HepG2 (cell line): ENCODE results near the gene MGAT1. TPM values are rescaled to one million over a fixed set of nuclear protein-coding genes. Genes with fewer than 3 reads are reported as not detected.
A peak's percentile ranks its signal among the peaks of the same experiment; 100 is the strongest.

Experiments used
- AGO2 ChIP-seq: fragments of 200-400 bp; formaldehyde crosslinking; optimal IDR thresholded peaks from 2 replicates; pipeline ENCODE3; 2017; ENCODE audit warnings: mild to moderate bottlenecking, low read depth, low read length, moderate library complexity
- ASH2L ChIP-seq: fragments of 300-600, 200-600 bp; sonication (generic); IDR thresholded peaks from 2 replicates; pipeline ENCODE4 v1.7.0; 2017; ENCODE audit warnings: low read depth, mild to moderate bottlenecking, moderate library complexity, mixed read lengths, low read length; ENCODE audit not compliant: insufficient read length
- SAP130 ChIP-seq: IDR thresholded peaks from 2 replicates; pipeline ENCODE4 v1.6.1; 2016; ENCODE audit warnings: low read depth
- THAP11 ChIP-seq: IDR thresholded peaks from 2 replicates; pipeline ENCODE4 v1.6.1; 2016; ENCODE audit warnings: missing biosample characterization, missing genetic modification reagents
- UBTF ChIP-seq: sonication (generic); formaldehyde crosslinking; IDR thresholded peaks from 2 replicates; pipeline ENCODE4 v1.4.0; 2020; ENCODE audit warnings: mild to moderate bottlenecking, missing genetic modification reagents
- XRCC5 ChIP-seq: fragments of 200-400 bp; formaldehyde crosslinking; optimal IDR thresholded peaks from 2 replicates; pipeline ENCODE3; 2017; ENCODE audit warnings: mild to moderate bottlenecking, low read length
- ZFX ChIP-seq: sonication (generic); formaldehyde crosslinking; IDR thresholded peaks from 2 replicates; pipeline ENCODE4 v1.4.0; 2020; ENCODE audit warnings: mild to moderate bottlenecking, low read depth, missing genetic modification reagents, moderate library complexity
- ZNF501 ChIP-seq: sonication (generic); formaldehyde crosslinking; IDR thresholded peaks from 2 replicates; pipeline ENCODE4 v1.5.1; 2020; ENCODE audit warnings: mild to moderate bottlenecking, moderate library complexity, missing genetic modification reagents
- ZNF558 ChIP-seq: sonication (generic); formaldehyde crosslinking; IDR thresholded peaks from 2 replicates; pipeline ENCODE4 v1.9.0; 2022; ENCODE audit warnings: mild to moderate bottlenecking, missing genetic modification reagents, borderline replicate concordance
- polyA plus RNA-seq, 8 experiments: library from polyadenylated mRNA; depleted of rRNA in 3 of 8; stranded (reverse) in 7 of 8; unstranded in 1 of 8; fragments of >200 nt; fragmentation: Illumina TruSeq in 4 of 8; extraction: Trizol in 4 of 8; gene quantifications; 2 replicates each; pipeline versions ENCODE4 v1.2.1 to v1.2.3, GENCODE V29; 2011 to 2016; ENCODE audit warnings: low read depth in 4 of 8, missing spikeins in 1 of 8, mixed read lengths in 1 of 8; ENCODE audit not compliant: insufficient read depth in 1 of 8
- total RNA-seq, 5 experiments: library from RNA; depleted of rRNA; stranded (reverse); fragments of >200 nt; fragmentation: Illumina TruSeq; extraction: Trizol; gene quantifications; 2 replicates each; pipeline ENCODE4 v1.2.3, GENCODE V29; 2016; ENCODE audit warnings: low read depth in 1 of 5
- TF ChIP-seq, protein P1 (sequence below): sonication (generic); formaldehyde crosslinking; IDR thresholded peaks from 2 replicates; pipeline ENCODE4 v1.5.0; 2020; ENCODE audit warnings: mild to moderate bottlenecking, missing genetic modification reagents, moderate library complexity
- TF ChIP-seq, protein P2 (sequence below): sonication (generic); formaldehyde crosslinking; IDR thresholded peaks from 2 replicates; pipeline ENCODE4 v1.8.1; 2023; ENCODE audit warnings: mild to moderate bottlenecking, missing genetic modification reagents
- TF ChIP-seq, protein P3 (sequence below): sonication (generic); formaldehyde crosslinking; IDR thresholded peaks from 2 replicates; pipeline ENCODE4 v1.5.1; 2020; ENCODE audit warnings: mild to moderate bottlenecking, missing genetic modification reagents, moderate library complexity
- TF ChIP-seq, protein P4 (sequence below): IDR thresholded peaks from 2 replicates; pipeline ENCODE4 v1.6.1; 2016; ENCODE audit warnings: mild to moderate bottlenecking, missing biosample characterization, missing genetic modification reagents
- TF ChIP-seq, protein P5 (sequence below): IDR thresholded peaks from 2 replicates; pipeline ENCODE4 v1.6.1; 2016

Gene MGAT1
- total and polyA plus RNA-seq, 2 of the 13 experiments (the other 11 are each of a cell fraction or from before 2014, with no cell fraction given) = 50.1 to 55.3 TPM

DNA sequence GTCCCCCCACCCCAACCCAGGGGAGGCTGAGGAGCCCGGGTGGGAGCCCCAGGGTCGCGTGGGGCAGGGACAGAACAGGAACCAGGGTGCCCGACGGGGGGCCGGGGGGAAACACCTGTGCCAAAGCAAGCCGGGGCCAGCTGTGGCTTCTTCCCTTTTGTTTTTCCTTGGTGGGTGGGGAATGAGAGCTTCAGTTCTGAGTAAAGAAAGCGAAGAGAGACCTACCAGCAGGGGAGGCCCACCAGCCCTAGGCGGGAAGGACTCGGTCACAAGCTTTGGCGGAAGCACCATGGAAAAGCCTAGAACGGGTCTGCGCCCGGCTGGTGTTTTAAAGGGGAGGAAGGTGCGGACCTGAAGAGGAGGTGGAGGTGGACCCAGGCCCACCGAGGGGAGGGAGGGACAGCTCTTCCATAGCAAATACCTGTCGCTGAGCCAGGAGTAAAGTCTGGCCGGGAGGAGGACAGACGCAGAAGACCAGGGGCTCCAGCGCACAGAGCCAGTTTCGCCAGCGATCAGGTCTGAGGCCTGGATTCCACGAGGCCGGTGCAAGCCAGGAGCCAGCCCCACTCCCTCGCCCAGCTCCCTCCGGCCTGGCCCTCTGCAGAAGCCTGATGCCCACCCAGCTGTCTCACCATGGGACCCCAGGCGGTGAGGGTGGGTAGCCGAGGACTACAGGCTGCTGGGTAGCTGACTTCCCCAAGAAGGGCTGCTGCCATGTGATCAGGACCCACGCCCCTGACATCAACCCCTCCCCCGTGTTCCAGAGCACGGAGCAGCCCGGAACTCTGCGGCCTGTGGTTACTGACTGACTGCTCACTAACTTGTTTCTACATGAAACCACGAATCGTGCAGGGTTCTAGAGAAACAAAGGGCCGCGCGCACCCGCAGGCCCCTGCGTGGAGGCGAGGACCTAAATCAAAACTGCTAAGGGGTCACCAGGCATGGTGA is 849 bp upstream of the MGAT1 start (continued):
- TF ChIP-seq UBTF (CRISPR knock-in tag) = peak; percentile 27; the same call in 1 of the 2 replicates
- TF ChIP-seq, protein P1, sequence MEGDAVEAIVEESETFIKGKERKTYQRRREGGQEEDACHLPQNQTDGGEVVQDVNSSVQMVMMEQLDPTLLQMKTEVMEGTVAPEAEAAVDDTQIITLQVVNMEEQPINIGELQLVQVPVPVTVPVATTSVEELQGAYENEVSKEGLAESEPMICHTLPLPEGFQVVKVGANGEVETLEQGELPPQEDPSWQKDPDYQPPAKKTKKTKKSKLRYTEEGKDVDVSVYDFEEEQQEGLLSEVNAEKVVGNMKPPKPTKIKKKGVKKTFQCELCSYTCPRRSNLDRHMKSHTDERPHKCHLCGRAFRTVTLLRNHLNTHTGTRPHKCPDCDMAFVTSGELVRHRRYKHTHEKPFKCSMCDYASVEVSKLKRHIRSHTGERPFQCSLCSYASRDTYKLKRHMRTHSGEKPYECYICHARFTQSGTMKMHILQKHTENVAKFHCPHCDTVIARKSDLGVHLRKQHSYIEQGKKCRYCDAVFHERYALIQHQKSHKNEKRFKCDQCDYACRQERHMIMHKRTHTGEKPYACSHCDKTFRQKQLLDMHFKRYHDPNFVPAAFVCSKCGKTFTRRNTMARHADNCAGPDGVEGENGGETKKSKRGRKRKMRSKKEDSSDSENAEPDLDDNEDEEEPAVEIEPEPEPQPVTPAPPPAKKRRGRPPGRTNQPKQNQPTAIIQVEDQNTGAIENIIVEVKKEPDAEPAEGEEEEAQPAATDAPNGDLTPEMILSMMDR (CRISPR knock-in tag) = peak; percentile 43; the same call in 1 of the 2 replicates
- TF ChIP-seq, protein P2, sequence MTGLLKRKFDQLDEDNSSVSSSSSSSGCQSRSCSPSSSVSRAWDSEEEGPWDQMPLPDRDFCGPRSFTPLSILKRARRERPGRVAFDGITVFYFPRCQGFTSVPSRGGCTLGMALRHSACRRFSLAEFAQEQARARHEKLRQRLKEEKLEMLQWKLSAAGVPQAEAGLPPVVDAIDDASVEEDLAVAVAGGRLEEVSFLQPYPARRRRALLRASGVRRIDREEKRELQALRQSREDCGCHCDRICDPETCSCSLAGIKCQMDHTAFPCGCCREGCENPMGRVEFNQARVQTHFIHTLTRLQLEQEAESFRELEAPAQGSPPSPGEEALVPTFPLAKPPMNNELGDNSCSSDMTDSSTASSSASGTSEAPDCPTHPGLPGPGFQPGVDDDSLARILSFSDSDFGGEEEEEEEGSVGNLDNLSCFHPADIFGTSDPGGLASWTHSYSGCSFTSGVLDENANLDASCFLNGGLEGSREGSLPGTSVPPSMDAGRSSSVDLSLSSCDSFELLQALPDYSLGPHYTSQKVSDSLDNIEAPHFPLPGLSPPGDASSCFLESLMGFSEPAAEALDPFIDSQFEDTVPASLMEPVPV (CRISPR knock-in tag) = 0 out of 2 replicates have a peak, but pooled peaks have one; percentile 25
- peak; percentile 9 for TF ChIP-seq ASH2L
- peak; percentile 55 for TF ChIP-seq XRCC5
- peak; percentile 12; the same call in 1 of the 2 replicates for TF ChIP-seq ZNF558 (CRISPR knock-in tag)
- TF ChIP-seq, protein P3, sequence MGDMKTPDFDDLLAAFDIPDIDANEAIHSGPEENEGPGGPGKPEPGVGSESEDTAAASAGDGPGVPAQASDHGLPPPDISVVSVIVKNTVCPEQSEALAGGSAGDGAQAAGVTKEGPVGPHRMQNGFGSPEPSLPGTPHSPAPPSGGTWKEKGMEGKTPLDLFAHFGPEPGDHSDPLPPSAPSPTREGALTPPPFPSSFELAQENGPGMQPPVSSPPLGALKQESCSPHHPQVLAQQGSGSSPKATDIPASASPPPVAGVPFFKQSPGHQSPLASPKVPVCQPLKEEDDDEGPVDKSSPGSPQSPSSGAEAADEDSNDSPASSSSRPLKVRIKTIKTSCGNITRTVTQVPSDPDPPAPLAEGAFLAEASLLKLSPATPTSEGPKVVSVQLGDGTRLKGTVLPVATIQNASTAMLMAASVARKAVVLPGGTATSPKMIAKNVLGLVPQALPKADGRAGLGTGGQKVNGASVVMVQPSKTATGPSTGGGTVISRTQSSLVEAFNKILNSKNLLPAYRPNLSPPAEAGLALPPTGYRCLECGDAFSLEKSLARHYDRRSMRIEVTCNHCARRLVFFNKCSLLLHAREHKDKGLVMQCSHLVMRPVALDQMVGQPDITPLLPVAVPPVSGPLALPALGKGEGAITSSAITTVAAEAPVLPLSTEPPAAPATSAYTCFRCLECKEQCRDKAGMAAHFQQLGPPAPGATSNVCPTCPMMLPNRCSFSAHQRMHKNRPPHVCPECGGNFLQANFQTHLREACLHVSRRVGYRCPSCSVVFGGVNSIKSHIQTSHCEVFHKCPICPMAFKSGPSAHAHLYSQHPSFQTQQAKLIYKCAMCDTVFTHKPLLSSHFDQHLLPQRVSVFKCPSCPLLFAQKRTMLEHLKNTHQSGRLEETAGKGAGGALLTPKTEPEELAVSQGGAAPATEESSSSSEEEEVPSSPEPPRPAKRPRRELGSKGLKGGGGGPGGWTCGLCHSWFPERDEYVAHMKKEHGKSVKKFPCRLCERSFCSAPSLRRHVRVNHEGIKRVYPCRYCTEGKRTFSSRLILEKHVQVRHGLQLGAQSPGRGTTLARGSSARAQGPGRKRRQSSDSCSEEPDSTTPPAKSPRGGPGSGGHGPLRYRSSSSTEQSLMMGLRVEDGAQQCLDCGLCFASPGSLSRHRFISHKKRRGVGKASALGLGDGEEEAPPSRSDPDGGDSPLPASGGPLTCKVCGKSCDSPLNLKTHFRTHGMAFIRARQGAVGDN (CRISPR knock-in tag) = peak; percentile 62
- TF ChIP-seq, protein P4, sequence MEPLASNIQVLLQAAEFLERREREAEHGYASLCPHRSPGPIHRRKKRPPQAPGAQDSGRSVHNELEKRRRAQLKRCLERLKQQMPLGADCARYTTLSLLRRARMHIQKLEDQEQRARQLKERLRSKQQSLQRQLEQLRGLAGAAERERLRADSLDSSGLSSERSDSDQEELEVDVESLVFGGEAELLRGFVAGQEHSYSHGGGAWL (CRISPR knock-in tag) = 0 out of 2 replicates have a peak, but pooled peaks have one; percentile 4
- no peak for TF ChIP-seq THAP11 (CRISPR knock-in tag)
- peak; percentile 6 for TF ChIP-seq AGO2
- TF ChIP-seq, protein P5, sequence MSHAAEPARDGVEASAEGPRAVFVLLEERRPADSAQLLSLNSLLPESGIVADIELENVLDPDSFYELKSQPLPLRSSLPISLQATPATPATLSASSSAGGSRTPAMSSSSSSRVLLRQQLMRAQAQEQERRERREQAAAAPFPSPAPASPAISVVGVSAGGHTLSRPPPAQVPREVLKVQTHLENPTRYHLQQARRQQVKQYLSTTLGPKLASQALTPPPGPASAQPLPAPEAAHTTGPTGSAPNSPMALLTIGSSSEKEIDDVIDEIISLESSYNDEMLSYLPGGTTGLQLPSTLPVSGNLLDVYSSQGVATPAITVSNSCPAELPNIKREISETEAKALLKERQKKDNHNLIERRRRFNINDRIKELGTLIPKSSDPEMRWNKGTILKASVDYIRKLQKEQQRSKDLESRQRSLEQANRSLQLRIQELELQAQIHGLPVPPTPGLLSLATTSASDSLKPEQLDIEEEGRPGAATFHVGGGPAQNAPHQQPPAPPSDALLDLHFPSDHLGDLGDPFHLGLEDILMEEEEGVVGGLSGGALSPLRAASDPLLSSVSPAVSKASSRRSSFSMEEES (CRISPR knock-in tag) = no peak
- peak; percentile 26; the same call in 1 of the 2 replicates for TF ChIP-seq ZNF501
- peak; percentile 12; the same call in 1 of the 2 replicates for TF ChIP-seq ZFX (CRISPR knock-in tag)
- peak; percentile 24; the same call in 1 of the 2 replicates for TF ChIP-seq SAP130 (CRISPR knock-in tag)
